NCI-H2227 (cell line): ENCODE results near the gene RAB40B.

Experiments used
- DNase-seq: peaks from one replicate; lab custom pipeline; 2025; ENCODE audit not compliant: unreplicated experiment; lab: John Stamatoyannopoulos, UW

RAB40B gene

DNA sequence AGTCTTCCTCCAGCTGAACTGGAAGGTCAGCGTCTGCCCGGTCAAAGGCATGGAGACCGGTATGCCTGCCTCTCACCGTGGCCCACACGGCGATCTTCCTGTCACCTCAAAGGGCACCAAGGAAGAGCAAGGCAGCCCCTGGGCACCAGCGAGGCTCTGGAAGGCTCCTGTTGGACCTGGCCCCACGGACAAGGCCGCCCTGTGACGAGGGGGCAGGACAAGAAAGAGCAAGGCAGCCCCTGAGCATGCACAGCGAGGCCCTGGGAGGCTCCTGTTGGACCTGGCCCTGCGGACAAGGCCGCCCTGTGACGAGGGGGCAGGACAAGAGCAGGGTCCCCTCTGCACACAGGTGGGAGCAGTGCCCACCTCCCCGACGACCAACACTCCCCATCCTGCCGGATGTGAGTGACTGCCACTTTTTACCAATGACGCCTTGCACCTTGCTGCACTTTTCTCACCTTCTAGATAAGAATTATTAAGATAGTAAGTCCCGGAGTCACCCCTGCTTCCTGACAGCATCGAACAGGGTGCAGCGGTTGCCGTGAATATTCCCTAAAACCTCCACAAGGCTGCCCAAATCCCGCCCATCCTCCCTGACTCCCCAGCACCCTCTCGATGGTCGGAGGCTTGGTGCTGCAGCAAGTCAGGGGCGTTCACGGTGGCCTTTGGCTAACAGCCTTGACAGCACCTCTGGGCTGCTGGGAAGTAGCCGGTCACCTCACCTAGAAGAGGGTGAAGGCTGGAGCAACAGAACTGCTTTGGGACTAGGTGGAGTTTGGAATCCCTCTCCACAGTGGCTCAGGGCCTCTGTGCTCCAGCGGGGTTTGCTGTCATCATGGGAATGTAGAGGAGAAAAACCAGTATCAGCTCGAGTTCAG lies 44.6 kb downstream of the RAB40B start:
- DNase-seq: no peak

DNA sequence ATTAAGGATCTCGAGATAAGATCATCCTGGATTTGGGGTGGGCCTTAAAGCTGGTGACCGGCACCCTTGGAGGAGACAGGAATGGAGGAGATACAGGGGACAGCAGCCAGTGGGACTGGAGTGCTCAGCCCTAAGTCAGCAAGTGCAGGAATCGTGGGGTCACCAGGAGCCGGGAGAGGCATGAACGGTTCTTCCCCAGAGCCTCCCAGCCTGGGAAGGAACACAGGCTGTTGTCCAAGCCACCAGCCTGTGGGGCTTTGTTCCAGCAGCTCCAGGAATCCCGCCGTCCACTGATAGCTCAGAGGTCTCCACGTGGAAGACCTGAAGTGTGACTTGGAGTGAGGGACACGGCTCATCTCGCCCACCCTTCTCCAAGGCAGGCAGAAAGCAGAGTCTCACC lies 47.8 kb downstream of the RAB40B start:
- DNase-seq: no peak

DNA sequence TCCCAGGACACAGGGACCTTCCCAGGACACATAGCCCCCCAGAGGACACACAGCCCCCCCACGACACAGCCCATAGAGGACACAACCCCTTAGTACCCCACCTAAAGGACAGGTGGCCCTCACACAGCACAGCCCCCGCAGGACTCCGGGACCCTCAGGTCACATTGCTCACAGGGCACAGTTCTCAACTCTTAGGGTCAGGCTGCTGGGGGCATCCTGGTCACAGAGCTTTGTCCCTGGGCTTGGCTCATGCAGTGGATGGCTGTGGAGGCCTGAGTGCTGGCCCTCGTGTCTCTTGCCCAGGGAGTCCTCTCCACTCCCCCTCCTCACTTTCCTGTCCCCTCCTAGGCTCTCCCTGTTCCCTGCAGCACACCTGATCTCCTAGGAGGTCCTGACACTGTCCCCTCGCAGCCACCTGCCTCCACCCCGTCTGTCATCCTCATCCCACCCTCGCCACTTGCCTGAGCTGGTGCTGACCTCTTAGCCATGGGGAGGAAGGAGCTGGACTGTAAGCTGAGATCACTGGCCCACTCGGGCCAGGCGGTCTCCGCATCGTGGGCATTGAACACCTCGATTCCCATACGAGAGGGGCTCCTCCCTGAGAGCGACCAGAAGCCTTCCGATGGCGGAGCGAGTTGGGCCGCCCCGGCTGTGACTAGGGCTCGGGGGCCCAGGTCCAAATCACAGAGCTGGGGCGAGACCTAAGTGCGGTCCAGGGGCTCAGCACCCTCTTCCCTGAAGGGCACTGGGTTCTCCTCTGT lies 48.8 kb downstream of the RAB40B start:
- DNase-seq: no peak

DNA sequence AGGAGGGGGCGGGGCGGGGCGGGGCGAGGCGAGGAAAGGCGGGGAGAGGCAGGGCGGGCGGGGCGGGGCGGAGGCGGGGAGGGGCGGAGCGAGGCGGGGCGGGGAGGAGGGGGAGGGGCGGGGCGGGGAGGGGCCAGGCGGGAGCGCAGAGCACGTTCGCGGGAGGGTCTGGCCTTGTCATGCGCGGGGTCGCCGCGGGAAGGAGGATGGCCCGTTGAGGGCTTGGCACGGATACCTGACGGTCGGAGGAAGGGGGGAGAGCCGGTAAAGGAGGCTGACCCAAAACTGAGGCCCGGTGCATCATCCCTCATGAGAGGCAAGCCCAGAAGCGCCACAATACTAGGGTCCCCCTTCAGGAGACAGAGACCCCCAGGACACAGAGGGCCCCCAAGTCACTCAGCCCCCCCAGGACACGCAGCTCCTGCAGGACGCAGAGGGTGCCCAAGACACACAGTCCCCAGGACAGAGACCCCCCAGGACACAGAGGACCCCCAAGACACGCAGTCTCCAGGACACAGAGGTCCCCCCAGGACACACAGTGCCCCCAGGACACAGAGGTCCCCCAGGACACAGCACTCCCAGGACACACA lies 49.7 kb downstream of the RAB40B start:
- DNase-seq: peak; percentile 70

DNA sequence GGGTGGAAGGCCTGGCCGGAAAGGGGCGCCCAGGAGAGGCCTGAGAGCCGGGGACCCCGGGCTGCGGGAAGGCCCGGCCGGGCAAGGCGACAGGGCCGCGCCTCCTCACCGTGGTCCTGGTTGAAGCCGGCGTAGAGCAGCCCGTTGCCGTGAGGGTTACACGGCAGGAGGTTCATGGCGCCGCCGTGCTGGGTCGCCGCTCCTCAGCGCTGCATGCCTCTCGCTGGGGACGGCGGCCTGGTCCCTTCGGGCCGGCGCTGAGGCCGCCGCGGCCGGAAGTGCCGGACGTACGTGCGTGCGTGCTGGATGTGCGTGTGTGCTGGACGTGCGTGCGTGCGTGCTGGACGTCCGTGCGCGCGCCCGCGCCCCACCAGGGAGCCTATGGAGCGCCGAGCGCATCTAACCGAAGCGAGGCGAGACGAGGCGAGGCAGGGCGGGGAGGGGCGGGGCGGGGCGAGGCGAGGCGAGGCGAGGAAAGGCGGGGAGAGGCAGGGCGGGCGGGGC lies 50.3 kb downstream of the RAB40B start, which contains the start of gene WDR45B:
Gene WDR45B, minus strand, starts transcription at position 280 of the 504 bp plus-strand sequence. Its CDS starts 104 bp downstream, at position 176.
- DNase-seq: peak; percentile 98

DNA sequence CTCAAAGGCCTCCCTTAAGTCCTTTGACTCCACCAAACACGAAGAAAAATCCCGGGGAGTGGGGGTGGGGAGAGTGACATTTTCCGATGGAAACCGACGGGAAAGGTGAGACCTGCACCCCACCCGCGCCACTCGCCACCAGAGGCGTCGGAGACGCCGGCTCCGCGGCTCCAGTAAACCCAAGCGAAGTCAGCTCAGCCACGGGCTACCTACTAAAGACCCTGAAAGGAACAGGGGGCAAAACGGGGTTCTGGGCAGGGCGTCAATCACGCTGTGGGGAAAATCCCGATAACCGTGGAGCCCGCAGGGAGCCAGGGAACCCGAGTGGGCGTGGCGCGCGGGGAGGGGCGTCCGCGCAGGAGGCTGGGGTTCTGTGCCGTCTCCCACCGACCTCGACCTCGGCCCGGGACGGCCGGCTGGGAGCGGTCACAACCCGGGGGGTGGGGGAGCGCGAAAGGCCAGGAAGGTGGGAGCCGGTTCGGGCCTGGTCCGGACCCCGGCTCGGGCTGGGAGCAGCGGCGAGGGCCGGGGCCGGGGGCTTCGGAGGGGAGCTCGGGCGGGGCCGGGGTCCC lies 50.8 kb downstream of the RAB40B start:
- DNase-seq: peak; percentile 38

DNA sequence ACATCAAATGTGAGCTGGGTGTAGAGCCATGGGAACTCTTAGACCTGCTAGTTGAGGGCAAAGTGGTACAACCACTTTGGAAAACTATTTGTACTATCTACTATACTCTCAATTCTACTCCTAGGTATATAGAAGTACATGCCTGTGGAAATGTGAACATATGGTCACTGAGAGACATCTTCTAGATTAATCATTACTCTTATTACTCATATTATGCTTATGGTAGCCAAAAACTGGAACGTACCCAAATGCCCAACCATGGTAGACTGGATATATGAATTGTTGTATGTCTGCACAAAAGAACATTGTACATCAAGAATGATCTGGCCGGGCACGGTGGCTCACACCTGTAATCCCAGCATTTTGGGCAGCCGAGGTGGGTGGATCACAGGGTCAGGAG lies 53.0 kb downstream of the RAB40B start:
- DNase-seq: no peak

DNA sequence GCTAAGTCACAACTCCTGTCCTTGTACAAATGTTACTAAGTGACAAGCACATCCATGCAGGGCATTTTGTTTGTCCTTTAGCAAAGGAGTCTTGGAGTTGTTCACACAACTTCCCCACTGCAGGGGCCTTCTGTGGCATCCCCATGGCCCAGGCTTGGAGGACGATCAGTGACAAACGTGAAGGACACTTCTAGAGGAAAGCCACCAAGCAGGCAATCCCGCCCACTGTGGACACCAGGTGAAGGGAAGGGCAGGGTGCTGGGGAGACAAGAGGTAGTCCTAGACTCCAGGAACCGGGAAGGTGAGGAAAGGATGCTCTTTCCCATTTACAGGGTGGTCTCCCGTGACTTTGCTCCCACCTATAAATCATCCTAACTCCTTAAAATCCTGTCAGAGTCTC lies 54.4 kb downstream of the RAB40B start:
- no peak for DNase-seq

DNA sequence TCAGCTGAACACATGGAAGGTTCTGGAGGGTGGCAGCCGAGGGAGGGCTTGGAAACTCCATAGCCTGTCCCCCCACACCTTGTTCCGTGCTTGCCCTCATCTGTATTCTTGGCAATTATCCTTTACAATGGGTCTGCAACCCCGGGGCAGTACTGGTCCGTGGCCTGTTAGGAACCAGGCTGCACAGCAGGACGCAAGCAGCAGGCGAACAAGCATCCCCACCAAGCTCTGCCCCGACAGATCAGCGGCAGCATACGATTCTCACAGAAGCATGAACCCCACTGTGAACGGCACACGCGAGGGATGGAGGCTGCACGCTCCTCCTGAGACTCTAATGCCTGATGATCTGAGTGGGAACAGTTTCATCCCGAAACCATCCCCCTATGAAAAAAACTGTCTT lies 56.5 kb downstream of the RAB40B start:
- DNase-seq: no peak

DNA sequence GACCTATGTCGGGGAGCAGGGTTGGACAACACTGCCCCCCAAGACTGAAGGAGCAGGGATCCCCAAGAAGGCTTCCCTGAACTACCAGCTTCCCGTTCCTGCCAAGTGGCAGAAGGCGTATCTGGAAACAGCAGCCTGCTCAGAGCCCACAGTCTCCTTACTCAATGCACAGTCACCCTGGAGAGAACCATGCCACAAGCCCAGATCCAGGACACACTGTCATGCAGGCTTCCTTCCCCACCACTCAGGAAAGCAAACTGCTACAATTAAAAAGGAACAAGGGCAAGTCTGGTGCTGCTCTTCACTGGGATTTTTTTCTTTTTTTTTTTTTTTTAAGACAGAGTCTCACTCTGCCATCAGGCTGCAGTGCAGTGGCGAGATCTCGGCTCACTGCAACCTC lies 58.5 kb downstream of the RAB40B start:
- no peak for DNase-seq

DNA sequence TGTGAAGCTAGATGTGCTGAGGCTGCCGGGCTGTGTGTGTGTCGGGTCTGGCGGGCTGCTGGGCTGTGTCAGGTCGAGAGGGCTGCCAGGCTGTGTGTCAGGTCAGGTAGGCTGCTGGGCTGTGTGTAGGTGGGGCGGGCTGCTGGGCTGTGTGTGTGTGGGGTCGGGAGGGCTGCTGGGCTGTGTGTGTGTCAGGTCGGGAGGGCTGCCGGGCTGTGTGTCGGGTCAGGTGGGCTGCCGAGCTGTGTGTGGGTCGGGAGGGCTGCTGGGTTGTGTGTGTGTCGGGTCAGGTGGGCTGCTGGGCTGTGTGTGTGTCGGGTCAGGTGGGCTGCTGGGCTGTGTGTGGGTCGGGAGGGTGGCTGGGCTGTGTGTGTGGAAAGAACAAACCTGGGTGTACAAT lies 58.9 kb downstream of the RAB40B start:
- no peak for DNase-seq

DNA sequence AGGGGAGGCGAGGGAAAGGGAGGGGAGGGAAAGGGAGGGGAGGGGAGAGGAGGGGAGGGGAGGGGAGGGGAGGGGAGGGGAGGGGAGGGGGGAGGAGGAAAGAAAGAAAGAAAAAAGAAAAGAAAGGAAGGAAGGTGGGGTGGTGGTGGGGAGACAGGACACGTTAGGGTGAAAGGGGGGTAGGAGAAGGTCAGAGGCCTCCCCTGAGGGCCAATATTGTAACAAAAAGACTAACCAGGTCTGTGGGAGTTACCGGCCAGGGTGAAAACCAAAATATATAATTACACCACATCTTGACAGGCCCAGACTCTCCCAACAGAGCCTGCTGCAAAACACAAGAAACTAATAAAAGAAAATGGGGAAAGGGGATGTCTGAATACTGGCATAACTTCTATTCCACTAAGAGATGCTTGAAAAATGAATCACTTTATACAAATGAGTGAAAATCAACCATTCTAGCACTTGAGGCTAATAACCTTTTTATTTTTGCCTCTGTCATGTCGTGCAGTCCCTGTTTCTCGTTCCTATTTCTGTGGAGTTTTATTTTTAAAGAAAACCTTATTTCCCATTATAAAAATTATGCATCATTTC lies 60.2 kb downstream of the RAB40B start:
- no peak for DNase-seq

DNA sequence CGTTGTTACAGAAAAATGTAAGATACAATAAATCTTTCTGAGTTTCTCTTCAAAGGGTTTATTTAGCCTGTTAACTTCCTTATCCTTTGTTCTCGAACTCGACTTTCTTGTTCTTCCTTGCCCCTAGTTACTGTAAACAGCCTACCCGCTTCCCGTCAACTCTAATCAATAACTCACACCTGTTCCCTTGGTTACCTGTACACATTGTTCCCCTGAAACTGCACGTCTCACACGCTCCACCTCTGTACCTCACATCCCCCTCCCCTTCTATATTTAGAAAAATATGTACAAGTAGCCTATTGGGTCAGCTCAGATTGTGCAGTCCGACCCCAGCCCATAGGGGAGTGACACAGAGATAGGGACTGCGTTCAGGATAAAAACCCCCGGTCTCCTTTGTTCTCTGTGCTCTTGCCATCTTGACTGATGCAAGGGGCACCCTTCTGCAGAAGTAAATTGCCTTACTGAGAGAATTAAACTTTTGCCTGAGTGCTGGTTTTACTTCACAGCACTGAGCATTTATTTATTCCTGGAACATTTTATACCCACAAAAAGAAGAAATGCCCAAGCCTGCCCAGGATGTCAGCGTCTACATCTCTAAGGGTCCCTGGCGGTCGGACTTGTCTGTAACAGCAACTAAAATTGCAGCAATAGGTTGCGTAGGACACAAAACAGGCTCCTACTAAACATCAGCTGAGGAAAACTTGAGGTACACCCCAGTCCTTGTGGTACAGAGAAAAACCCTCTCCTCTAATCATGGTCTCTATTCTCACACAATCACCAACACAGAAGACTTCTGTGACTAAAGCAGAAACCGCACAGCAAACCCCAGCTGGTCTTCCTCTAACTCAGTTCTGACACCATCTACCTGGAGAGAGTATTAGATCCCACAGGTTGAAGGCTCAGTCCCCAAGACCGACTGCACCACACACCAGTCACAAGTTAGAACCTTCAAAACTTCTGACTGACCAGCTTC lies 61.6 kb downstream of the RAB40B start:
- DNase-seq: no peak

DNA sequence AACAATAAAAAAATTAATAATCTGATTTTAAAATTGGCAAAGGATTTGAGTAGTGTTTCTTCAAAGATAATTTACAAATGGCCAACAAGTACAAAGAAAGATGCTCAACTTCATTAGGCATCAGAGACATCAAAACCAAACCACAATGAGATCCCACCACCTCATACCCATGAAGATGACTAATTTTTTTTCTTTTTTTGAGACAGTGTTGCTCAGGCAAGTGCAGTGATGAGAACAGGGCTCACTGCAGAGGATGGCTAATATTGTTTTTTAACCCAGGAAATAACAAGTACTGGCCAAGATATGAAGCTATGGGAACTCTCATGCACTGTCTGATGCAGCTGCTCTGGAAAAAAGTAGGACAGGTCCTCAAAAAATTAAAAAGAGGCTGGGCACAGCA lies 65.2 kb downstream of the RAB40B start:
- DNase-seq: no peak

DNA sequence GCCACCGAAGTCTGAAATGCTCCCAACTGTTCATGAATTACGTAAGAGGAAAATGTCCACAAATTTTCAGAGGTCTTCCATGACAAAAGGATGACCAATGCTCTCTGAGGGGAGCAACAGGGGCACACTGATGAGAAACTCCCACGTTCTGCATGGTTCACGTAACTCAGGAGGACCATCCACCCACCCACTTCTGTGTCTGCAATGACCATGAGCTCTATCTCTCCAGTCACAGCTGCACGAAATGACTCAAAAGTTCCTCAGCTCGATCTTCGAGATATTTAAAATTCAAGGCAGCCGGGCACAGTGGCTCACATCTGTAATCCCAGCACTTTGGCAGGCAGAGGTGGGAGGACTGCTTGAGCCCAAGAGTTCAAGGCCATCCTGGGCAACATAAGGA lies 66.0 kb downstream of the RAB40B start:
- no peak for DNase-seq

DNA sequence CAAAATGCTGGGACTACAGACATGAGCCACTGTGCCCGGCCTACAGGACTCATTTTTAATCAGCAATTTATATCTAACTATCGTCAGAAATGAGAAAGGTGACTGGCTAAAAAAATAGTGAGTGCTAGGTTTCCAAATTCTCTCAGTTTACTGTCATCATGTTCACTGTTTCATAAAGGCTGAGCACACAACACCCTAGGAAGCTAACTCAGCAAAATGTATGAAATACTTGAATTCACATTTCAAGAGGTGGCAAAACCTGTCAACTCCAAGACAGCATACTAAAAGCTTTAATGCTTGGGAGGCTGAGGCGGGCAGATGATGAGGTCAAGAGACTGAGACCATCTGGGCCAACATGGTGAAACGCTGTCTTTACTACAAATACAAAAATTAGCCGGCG lies 67.0 kb downstream of the RAB40B start:
- DNase-seq: no peak

DNA sequence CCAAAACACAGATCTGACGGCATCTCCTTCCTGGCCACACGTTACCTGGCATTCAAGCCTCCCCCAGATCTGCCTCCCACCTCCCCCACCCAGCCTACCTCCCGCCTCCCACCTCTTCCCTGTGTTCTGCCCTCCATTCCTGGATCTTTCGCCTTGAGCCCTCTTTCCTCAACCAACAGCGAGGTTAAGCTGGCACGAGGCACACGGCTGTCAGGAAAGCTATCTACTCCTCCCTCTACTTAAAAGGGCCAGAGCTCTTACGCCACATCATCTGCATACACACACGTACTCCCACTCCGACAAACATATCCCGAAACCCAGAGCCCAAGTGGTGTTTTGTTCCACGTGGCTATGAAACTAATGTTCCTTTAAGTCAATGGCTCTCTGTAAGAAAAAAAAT lies 68.3 kb downstream of the RAB40B start:
- DNase-seq: no peak

DNA sequence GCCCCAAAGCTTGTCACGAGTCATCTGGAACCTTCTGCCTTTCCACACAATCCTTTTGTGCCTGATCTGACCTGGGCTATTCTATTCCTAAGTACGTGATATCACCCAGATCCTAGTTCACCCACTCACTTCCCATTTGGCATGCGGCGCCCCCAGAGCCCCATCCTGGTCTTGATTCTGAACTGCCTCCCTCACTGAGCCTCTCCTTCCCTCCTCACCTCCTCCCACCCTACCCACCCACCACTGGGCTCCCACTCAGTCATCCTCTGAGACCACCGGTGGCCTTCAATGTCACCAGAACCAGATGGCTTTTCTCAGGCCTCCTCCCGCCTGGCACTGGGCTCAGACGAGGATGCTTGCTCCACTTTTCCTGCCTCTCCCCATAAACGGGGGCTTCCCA lies 68.8 kb downstream of the RAB40B start:
- DNase-seq: no peak

DNA sequence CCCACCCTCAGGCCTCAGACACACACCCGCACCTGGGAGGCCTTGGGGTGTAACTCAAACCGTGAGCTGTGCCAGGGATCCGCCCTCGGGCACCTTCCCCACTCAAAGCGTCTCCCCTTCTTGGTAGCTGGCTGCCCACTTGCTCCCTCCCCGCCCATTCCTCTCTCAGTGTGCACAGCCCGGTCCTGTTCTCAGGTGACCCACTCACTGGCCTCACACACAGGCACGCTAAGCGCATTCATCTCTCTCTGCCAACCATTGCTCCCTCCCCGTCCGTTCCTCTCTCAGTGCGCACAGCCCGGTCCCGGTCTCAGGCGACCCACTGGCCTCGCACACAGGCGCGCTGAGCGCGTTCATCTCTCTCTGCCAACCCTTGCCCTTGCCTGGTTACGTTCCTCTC lies 71.1 kb downstream of the RAB40B start:
- no peak for DNase-seq

DNA sequence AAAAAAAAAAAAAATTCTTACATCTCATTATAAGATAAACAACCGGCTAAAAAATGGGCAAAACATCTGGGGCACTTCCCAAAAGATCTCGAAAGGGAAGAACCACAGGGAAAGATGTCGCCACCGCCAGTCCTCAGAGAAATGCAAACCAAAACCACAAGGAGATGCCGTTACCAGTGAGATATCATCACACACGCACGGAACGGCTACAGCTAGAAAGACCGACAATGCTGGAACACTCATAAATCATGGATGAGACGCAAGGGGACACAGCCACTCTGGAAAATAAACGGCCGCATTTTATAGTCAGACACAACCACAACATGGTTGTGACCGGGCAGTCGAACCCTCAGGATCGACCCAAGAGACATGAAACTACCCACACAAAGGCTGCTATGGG lies 74.8 kb downstream of the RAB40B start:
- no peak for DNase-seq
